AG04450 (cell line): ENCODE data around the gene MYO1B. TPM values are rescaled to one million over a fixed set of nuclear protein-coding genes. Genes with fewer than 3 reads are reported as not detected.

Source experiments
- CTCF ChIA-PET: fragments of 300-600, 350-600 bp; formaldehyde crosslinking; extraction: SDS; loops from one replicate; lab custom pipeline; 2022; ENCODE audit warnings: antibody characterized with exemption, inconsistent platforms; lab: Charles Lee
- POLR2A ChIA-PET: fragments of 350-600 bp; formaldehyde crosslinking; extraction: SDS; loops from one replicate; lab custom pipeline; 2021; ENCODE audit warnings: antibody characterized with exemption, inconsistent platforms; lab: Yijun Ruan, JAX
- DNase-seq: peaks from one replicate; pipeline ENCODE4 v3.0.0-alpha.2; 2011; ENCODE audit warnings: low read depth, low spot score
- H3K27ac ChIP-seq: one replicate; pipeline ENCODE4 v1.5.1; 2012; ENCODE audit warnings: low read depth, low read length, control low read depth
- H3K27me3 ChIP-seq: one replicate; pipeline ENCODE4 v1.6.0; 2012; ENCODE audit warnings: low read length; ENCODE audit not compliant: control insufficient read depth, insufficient read depth
- H3K4me3 ChIP-seq: 2 replicates; pipeline ENCODE4 v1.5.1; 2011; ENCODE audit warnings: mild to moderate bottlenecking, low read depth, low read length, control low read depth
- H3K9me3 ChIP-seq: 2 replicates; pipeline ENCODE4 v1.5.1; 2012; ENCODE audit warnings: low read length; ENCODE audit not compliant: control insufficient read depth, insufficient read depth
- polyA plus RNA-seq: library from polyadenylated mRNA; depleted of rRNA; stranded (reverse); fragments of >200 nt; gene quantifications from 2 replicates; pipeline ENCODE4 v1.2.3, GENCODE V29; 2011
- TF ChIP-seq, protein P1 (sequence below): IDR thresholded peaks from 2 replicates; pipeline ENCODE4 v1.5.1; 2011; ENCODE audit warnings: low read depth, low read length, control low read depth, inconsistent platforms

MYO1B gene
- polyA plus RNA-seq, 1 experiment, result 149 TPM

DNA sequence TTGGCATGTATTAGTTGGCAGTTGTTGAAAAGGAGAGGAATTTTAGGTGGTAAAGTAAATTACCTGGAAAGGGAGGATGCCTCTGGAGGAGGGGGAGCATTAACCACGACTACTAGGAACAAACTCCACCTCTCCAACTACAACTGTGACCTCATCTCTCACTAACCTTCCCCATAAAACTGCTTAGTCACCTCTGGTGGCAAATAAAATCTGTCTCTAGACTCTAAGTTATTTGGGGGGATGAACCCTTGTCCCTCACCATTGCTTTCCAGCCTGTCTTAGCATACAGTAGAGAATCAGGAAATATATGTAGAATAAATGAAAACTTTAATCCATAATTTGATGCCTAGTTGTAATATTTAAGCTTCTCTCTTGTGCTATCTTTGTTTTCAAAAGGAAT, 27.6 kb upstream of the MYO1B start:
- TF ChIP-seq, protein P1, sequence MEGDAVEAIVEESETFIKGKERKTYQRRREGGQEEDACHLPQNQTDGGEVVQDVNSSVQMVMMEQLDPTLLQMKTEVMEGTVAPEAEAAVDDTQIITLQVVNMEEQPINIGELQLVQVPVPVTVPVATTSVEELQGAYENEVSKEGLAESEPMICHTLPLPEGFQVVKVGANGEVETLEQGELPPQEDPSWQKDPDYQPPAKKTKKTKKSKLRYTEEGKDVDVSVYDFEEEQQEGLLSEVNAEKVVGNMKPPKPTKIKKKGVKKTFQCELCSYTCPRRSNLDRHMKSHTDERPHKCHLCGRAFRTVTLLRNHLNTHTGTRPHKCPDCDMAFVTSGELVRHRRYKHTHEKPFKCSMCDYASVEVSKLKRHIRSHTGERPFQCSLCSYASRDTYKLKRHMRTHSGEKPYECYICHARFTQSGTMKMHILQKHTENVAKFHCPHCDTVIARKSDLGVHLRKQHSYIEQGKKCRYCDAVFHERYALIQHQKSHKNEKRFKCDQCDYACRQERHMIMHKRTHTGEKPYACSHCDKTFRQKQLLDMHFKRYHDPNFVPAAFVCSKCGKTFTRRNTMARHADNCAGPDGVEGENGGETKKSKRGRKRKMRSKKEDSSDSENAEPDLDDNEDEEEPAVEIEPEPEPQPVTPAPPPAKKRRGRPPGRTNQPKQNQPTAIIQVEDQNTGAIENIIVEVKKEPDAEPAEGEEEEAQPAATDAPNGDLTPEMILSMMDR, result no peak
- Histone ChIP-seq H3K27me3 (no peaks in the 10 kb centered on the region), H3K9me3 (no peaks in the 10 kb centered on the region), H3K27ac (no peak overlapping the region), H3K4me3 (no peak overlapping the region)
- DNase-seq, result no peak
- ChIA-PET CTCF (interaction anchor here (0.5 to 5.8 kb wide), 58 partner anchors 10 to 930 kb away, joined by 3 to 117 read pairs (median 6); no protein-coding TSS in a partner anchor), POLR2A (interaction anchor here (1.2 kb wide), 1 partner anchor 28 kb away, joined by 8 read pairs; no protein-coding TSS in a partner anchor)

DNA sequence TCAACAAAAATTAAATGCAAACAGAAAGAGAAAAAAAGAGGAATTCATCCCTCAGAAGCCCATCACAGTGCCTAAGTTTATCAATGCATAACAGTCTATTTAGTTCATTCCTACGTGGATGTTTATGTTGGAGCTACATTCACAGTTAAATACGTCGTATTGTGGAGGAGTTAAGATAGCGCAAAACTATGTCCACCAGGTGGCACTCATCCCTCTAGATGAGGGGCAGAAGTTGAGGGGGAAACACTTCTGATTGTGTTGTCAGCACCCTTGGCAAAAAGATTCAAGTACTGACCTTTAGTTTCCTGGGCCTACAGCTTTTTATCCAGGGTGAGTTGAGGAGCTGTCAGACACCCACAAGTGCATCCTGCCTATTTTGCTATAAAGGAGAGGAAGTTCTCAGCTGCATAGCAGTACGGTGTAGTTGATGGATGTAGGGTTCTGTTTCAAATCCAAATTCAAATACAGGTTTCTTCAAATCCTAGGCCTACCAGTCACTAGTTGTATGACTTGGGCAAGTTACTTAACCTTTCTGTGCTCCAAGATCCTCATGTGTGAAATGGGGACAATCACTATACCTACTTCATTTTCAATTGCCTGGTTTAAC, 26.8 kb upstream of the MYO1B start:
- DNase-seq, result peak; percentile 80
- POLR2A ChIA-PET, result interaction anchor here (1.2 kb wide), 1 partner anchor 28 kb away, joined by 8 read pairs; no protein-coding TSS in a partner anchor

DNA sequence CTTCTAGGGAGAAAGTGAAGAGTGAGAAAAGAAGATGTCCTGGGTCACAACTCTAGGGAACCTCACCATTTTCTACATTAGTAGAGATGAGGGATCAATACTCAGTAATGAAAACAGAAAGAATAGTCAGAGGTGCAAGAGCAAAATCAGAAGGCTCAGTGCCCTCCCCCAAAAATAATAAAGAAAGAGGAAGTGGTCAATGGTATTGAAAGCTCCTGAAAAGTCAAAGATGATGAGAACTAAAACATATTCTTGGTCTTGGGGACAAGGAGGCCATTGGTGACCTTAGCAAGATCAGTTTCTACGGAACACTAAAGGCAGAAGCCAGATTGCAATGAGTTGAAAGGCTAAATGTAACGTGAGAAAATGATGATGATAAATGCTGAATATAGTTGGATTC, 24.5 kb upstream of the MYO1B start:
- ChIA-PET POLR2A (no interaction called here), CTCF (interaction anchor here (3.4 to 5.8 kb wide), 2 partner anchors 10 to 281 kb away, joined by 22 to 117 read pairs; no protein-coding TSS in a partner anchor)
- H3K27ac ChIP-seq, result no peak overlapping the region
- no peaks in the 10 kb centered on the region for H3K27me3 ChIP-seq
- DNase-seq, result no peak
- no peaks in the 10 kb centered on the region for H3K9me3 ChIP-seq
- no peak overlapping the region for H3K4me3 ChIP-seq
- TF ChIP-seq, protein P1, result no peak

More for the DNA sequence above, 26.8 kb upstream of the MYO1B start:
- Histone ChIP-seq H3K27ac (no peak overlapping the region), H3K4me3 (no peak overlapping the region), H3K9me3 (no peaks in the 10 kb centered on the region), H3K27me3 (no peaks in the 10 kb centered on the region)
- TF ChIP-seq, protein P1, result peak; percentile 79
- CTCF ChIA-PET, result interaction anchor here (0.5 to 5.8 kb wide), 66 partner anchors 9 to 929 kb away, joined by 3 to 117 read pairs (median 4); no protein-coding TSS in a partner anchor

DNA sequence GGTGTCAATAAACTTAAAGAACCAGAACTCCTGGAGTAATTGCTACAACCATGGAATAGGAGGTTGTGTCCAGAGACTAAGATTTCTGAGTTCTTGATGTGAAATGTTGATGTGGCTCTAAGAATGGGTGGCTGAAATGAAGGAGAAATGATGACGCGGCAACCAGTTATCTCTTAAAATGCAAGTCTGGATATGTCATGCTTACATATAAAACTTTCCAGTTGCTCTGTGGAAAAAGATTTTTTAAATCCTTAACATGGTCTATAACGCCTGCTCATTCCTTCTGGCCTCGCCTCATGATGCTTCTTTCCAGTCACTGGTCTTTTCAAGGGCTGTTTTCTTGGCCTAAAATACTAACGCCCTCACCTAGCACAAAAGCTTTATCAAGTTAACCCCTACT, 23.5 kb upstream of the MYO1B start:
- POLR2A ChIA-PET, result no interaction called here
- CTCF ChIA-PET, result interaction anchor here (5.8 kb wide), 1 partner anchor 280 kb away, joined by 117 read pairs; no protein-coding TSS in a partner anchor

More for the DNA sequence above, 23.5 kb upstream of the MYO1B start:
- H3K27me3 ChIP-seq, result no peaks in the 10 kb centered on the region
- TF ChIP-seq, protein P1, result no peak
- H3K4me3 ChIP-seq, result no peak overlapping the region
- no peaks in the 10 kb centered on the region for H3K9me3 ChIP-seq
- no peak for DNase-seq
- H3K27ac ChIP-seq, result no peak overlapping the region
